ENCODE data around the gene GDF10. TPM values are rescaled to one million over a fixed set of nuclear protein-coding genes. Genes with fewer than 3 reads are reported as not detected.

Gene GDF10
- total RNA-seq, 1 experiment from 2014 or later: 0.20 TPM

- Histone ChIP-seq H3K4ac (ENCODE audit: low read depth, low read length) (no peak overlapping the region), H3K14ac (ENCODE audit: insufficient read depth, low read length) (no peak overlapping the region), H3K27me3 (ENCODE audit: insufficient read depth, low read length) (peaks cover 14% of the 10 kb centered on the region; the same call in 1 of the 2 replicates), H2BK20ac (ENCODE audit: low read depth, low read length, poor library complexity, severe bottlenecking) (no peak overlapping the region), H4K91ac (ENCODE audit: insufficient read length, low read depth, low read length) (no peak overlapping the region), H3K79me1 (ENCODE audit: insufficient read depth, low read depth, low read length, poor library complexity, severe bottlenecking) (no peaks in the 10 kb centered on the region), H4K20me1 (ENCODE audit: control insufficient read depth, insufficient read depth, insufficient read length) (no peaks in the 10 kb centered on the region), H3K79me2 (ENCODE audit: insufficient read depth, low read length) (no peaks in the 10 kb centered on the region), H2AK5ac (ENCODE audit: insufficient read length, low read length) (no peak overlapping the region), H2BK12ac (ENCODE audit: insufficient read length, low read depth, low read length) (no peak overlapping the region), H4K8ac (replicated peaks; ENCODE audit: insufficient read length, low read depth, low read length) (no peak overlapping the region), H2BK5ac (ENCODE audit: insufficient read length, low read length) (no peak overlapping the region), H3K23me2 (ENCODE audit: insufficient read length, low read depth, low read length, poor library complexity, severe bottlenecking) (peaks cover 4% of the 10 kb centered on the region), H2BK15ac (ENCODE audit: low read depth, low read length) (no peak overlapping the region), H3K9ac (ENCODE audit: extremely low read depth, insufficient read length, low read length) (no peak overlapping the region), H2BK120ac (ENCODE audit: low read depth, low read length, poor library complexity, severe bottlenecking) (no peak overlapping the region), H3K18ac (ENCODE audit: insufficient read length, low read depth, low read length) (no peak overlapping the region), H3K4me1 (ENCODE audit: insufficient read depth, low read length) (no peaks in the 10 kb centered on the region), H3K23ac (ENCODE audit: insufficient read length, low read depth, low read length) (no peak overlapping the region), H3K27ac (ENCODE audit: insufficient read length, low read depth, low read length) (no peak overlapping the region), H3T11ph (ENCODE audit: low read length) (no peak overlapping the region), H4K5ac (ENCODE audit: insufficient read length, low read depth, low read length) (no peak overlapping the region), H3K4me2 (ENCODE audit: insufficient read depth, insufficient read length, low read length) (no peak overlapping the region), H3K56ac (ENCODE audit: insufficient read length, low read depth, low read length) (no peak overlapping the region), H2AFZ (ENCODE audit: low read length) (no peak overlapping the region), H3K9me3 (ENCODE audit: control insufficient read depth, low read depth, low read length) (no peaks in the 10 kb centered on the region)
- Mint-ChIP-seq H3K36me3 (ENCODE audit: insufficient read depth in 1 of 3, low read depth in 3 of 3) (no peaks in the 10 kb centered on the region), H3K4me1 (peaks cover 6 to 23% of the 10 kb centered on the region in 2 experiments), H3K9me3 (no peaks in the 10 kb centered on the region), H3K27ac (no peak overlapping the region), H3K4me3 (no peak overlapping the region), H3K27me3 (ENCODE audit: low read depth) (peaks cover 77% of the 10 kb centered on the region)
- WGBS (ENCODE audit: extremely low coverage, insufficient read length, low lambda C conversion rate): no CpG with 5 or more reads among the region's 1 CpG
- TF ChIP-seq CTCF (conservative IDR thresholded peaks at IDR 0.05): no peak
- DNase-seq: no peak
Measured at GRCh38 chr10:47298715-47299114, 1.3 kb upstream of the GDF10 start.
